DOHH2 (cell line): ENCODE measurements around the gene BRCA2.
A peak's percentile ranks its signal among the peaks of the same experiment; 100 is the strongest.

Experiments
- H3F3A ChIP-seq: fragments of 200-600 bp; sonication (generic), shearing (Covaris generic); 2 replicates; pipeline ENCODE4 v1.6.0; 2016; ENCODE audit warnings: antibody characterized with exemption, mild to moderate bottlenecking; ENCODE audit not compliant: control insufficient read depth, insufficient read depth
- H3K27ac ChIP-seq: fragments of 200-600 bp; sonication (generic); 2 replicates; pipeline ENCODE4 v1.5.1; 2014; ENCODE audit warnings: low read depth, mild to moderate bottlenecking, low read length, moderate library complexity
- H3K27me3 ChIP-seq: fragments of 200-600 bp; sonication (generic); 2 replicates; pipeline ENCODE4 v1.6.1; 2014; ENCODE audit warnings: mild to moderate bottlenecking, low read length, mixed read lengths; ENCODE audit not compliant: control insufficient read depth
- H3K36me3 ChIP-seq: fragments of 200-600 bp; sonication (generic); 2 replicates; pipeline ENCODE4 v1.6.1; 2014; ENCODE audit warnings: mild to moderate bottlenecking, low read length, moderate library complexity, mixed read lengths; ENCODE audit not compliant: control insufficient read depth
- H3K4me1 ChIP-seq: fragments of 200-600 bp; sonication (generic); 2 replicates; pipeline ENCODE4 v1.6.1; 2014; ENCODE audit warnings: mild to moderate bottlenecking, low read length, mixed read lengths; ENCODE audit not compliant: control insufficient read depth
- H3K4me2 ChIP-seq: fragments of 200-600 bp; sonication (generic); 2 replicates; pipeline ENCODE4 v1.6.0; 2014; ENCODE audit warnings: mild to moderate bottlenecking, low read length, moderate library complexity
- H3K4me3 ChIP-seq: fragments of 200-600 bp; sonication (generic); 2 replicates; pipeline ENCODE4 v1.5.1; 2014; ENCODE audit warnings: mild to moderate bottlenecking, low read length, mixed read lengths
- H3K79me2 ChIP-seq: fragments of 200-600 bp; sonication (generic); 2 replicates; pipeline ENCODE4 v1.6.1; 2014; ENCODE audit warnings: mild to moderate bottlenecking, low read length, mixed read lengths; ENCODE audit not compliant: control insufficient read depth
- H3K9me2 ChIP-seq: fragments of 200-600 bp; sonication (generic); replicated peaks from 2 replicates; pipeline ENCODE4 v1.6.1; 2014; ENCODE audit warnings: mild to moderate bottlenecking, low read length, mixed read lengths; ENCODE audit not compliant: control insufficient read depth
- H3K9me3 ChIP-seq: fragments of 200-600 bp; sonication (generic); 2 replicates; pipeline ENCODE4 v1.6.1; 2014; ENCODE audit warnings: antibody characterized with exemption, low read length, mixed read lengths; ENCODE audit not compliant: control insufficient read depth, insufficient read depth
- H4K20me1 ChIP-seq: fragments of 200-600 bp; sonication (generic); 2 replicates; pipeline ENCODE4 v1.6.0; 2014; ENCODE audit warnings: low read depth, mild to moderate bottlenecking, antibody characterized with exemption, low read length, moderate library complexity; ENCODE audit not compliant: control insufficient read depth, insufficient read depth
- CTCF ChIP-seq: fragments of 200-600 bp; sonication (generic); IDR thresholded peaks from one replicate; pipeline ENCODE4 v1.5.1; 2014; ENCODE audit warnings: antibody characterized with exemption, mild to moderate bottlenecking, low read depth, low read length; ENCODE audit not compliant: poor library complexity, severe bottlenecking
- EZH2phosphoT487 ChIP-seq: fragments of 200-600 bp; sonication (generic); IDR thresholded peaks from 2 replicates; pipeline ENCODE4 v1.6.1; 2017; ENCODE audit warnings: borderline replicate concordance, mild to moderate bottlenecking, antibody characterized with exemption, low read length, moderate library complexity, mixed read lengths

BRCA2 gene

GRCh38 chr13:32414580-32414979 is 99.3 kb downstream of the BRCA2 start:
- Histone ChIP-seq H3K79me2 (no peaks in the 10 kb centered on the region), H3K9me3 (peaks cover under 1% of the 10 kb centered on the region; the same call in 1 of the 2 replicates), H3K36me3 (no peaks in the 10 kb centered on the region), H3K27ac (no peak overlapping the region), H3K9me2 (no peaks in the 10 kb centered on the region), H4K20me1 (no peaks in the 10 kb centered on the region), H3K4me3 (no peak overlapping the region), H3K4me1 (no peaks in the 10 kb centered on the region), H3K27me3 (no peaks in the 10 kb centered on the region), H3F3A (no peaks in the 10 kb centered on the region), H3K4me2 (no peak overlapping the region)
- TF ChIP-seq EZH2phosphoT487 (no peak), CTCF (no peak)

DNA sequence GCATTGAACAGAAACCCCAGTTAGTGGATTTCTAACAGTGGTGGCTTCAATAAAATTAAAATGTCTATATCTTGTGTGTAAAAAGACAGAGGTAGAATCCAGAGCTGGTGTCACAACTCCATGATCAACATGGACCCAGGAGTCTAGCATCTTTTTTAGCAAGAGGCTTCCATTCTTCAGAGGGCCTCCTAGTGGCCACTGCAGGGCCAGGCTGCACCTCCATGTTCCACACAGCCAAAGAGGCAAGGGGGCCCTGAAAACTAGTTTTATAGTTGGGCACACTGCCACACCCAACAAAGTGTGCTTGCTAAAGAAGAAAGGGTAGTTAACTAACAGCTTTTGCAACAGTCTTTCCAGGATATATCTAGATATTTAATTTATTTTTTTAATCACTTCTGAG is 99.7 kb downstream of the BRCA2 start:
- Histone ChIP-seq H3K79me2 (no peaks in the 10 kb centered on the region), H3K36me3 (no peaks in the 10 kb centered on the region), H3K9me2 (no peaks in the 10 kb centered on the region), H3F3A (no peaks in the 10 kb centered on the region), H4K20me1 (no peaks in the 10 kb centered on the region), H3K4me2 (no peak overlapping the region), H3K27ac (no peak overlapping the region), H3K4me1 (no peaks in the 10 kb centered on the region), H3K27me3 (no peaks in the 10 kb centered on the region), H3K9me3 (peaks cover 5% of the 10 kb centered on the region; the same call in 1 of the 2 replicates), H3K4me3 (no peak overlapping the region)
- TF ChIP-seq CTCF (peak; percentile 54), EZH2phosphoT487 (no peak)

DNA sequence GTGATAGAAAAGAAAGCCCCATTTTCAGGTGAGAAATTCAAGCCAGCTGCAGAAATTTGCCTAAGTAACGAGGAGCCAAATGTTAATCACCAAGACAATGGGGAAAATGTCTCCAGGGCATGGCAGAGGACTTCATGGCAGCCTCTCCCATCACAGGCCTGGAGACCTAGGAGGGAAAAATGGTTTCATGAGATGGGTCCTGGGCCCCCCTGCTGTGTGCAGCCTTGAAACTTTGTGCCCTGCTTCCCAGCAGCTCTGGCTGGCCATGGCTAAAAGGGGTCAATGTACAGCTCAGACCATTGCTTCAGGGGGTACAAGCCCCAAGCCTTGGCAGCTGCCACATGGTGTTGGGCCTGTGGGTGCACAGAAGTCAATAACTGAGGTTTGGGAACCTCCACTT is 102.7 kb downstream of the BRCA2 start:
- no peak overlapping the region for H3K4me2 ChIP-seq
- no peak overlapping the region for H3K27ac ChIP-seq
- H3K27me3 ChIP-seq: no peaks in the 10 kb centered on the region
- H3K36me3 ChIP-seq: no peaks in the 10 kb centered on the region
- H3K4me3 ChIP-seq: no peak overlapping the region
- no peaks in the 10 kb centered on the region for H3K4me1 ChIP-seq
- H3K9me3 ChIP-seq: peaks cover 7% of the 10 kb centered on the region; the same call in 1 of the 2 replicates
- no peak for TF ChIP-seq EZH2phosphoT487
- no peak for TF ChIP-seq CTCF
- H4K20me1 ChIP-seq: no peaks in the 10 kb centered on the region
- no peaks in the 10 kb centered on the region for H3K9me2 ChIP-seq
- H3K79me2 ChIP-seq: no peaks in the 10 kb centered on the region
- H3F3A ChIP-seq: no peaks in the 10 kb centered on the region

- no peak overlapping the region for H3K27ac ChIP-seq
- TF ChIP-seq EZH2phosphoT487 (no peak), CTCF (no peak)
- H3K4me2 ChIP-seq: no peak overlapping the region
Measured at GRCh38 chr13:32419862-32420261, 104.6 kb downstream of the BRCA2 start.

More at GRCh38 chr13:32419862-32420261, 104.6 kb downstream of the BRCA2 start:
- H3K79me2 ChIP-seq: no peaks in the 10 kb centered on the region
- no peaks in the 10 kb centered on the region for H3K36me3 ChIP-seq
- no peaks in the 10 kb centered on the region for H3K4me1 ChIP-seq
- H3K9me2 ChIP-seq: no peaks in the 10 kb centered on the region
- no peaks in the 10 kb centered on the region for H3K27me3 ChIP-seq
- H4K20me1 ChIP-seq: no peaks in the 10 kb centered on the region
- no peak overlapping the region for H3K4me3 ChIP-seq
- peaks cover 7% of the 10 kb centered on the region; the same call in 1 of the 2 replicates for H3K9me3 ChIP-seq
- H3F3A ChIP-seq: no peaks in the 10 kb centered on the region
